GM23338 (cell line): ENCODE results near the gene DEUP1. TPM values are rescaled to one million over a fixed set of nuclear protein-coding genes. Genes with fewer than 3 reads are reported as not detected.

ENCODE experiments used
- polyA plus RNA-seq: library from polyadenylated mRNA; unstranded; fragments of >200 nt; fragmentation: Nextera tagmentation; extraction: Ambion mirVana; gene quantifications from 2 replicates; pipeline ENCODE4 v1.2.1, GENCODE V29; 2016
- total RNA-seq: library from RNA; depleted of rRNA; stranded (reverse); fragments of >200 nt; shearing (Covaris generic); gene quantifications from 2 replicates; pipeline ENCODE4 v1.2.3, GENCODE V29; 2014; rRNA removed

DEUP1 gene
- total and polyA plus RNA-seq, 2 experiments from 2014 or later: 0.63 to 1.7 TPM

Other genes starting within 250 kb of the DEUP1 start
- gene SLC36A4, start 132.8 kb upstream of the DEUP1 start, total RNA-seq: 24.7 and 34.6 TPM in 2 replicates
- 20.6 and 24.9 TPM in 2 replicates for gene SLC36A4, start 132.8 kb upstream of the DEUP1 start, polyA plus RNA-seq
- 21.9 and 49.0 TPM in 2 replicates for gene SMCO4, start 212.6 kb downstream of the DEUP1 start, total RNA-seq
- 42.2 and 47.6 TPM in 2 replicates for gene SMCO4, start 212.6 kb downstream of the DEUP1 start, polyA plus RNA-seq